ENCODE results near the gene HJV.

- no peak for TF ChIP-seq CTCF (IDR thresholded peaks at IDR 0.05; ENCODE audit: insufficient read depth, low read depth, low read length)
- TF ChIP-seq EZH2 (IDR thresholded peaks at IDR 0.05; ENCODE audit: insufficient read depth, low read length): no peak
These were observed 4.6 kb downstream of the HJV start for GRCh38 chr1:146016891-146017290.

Measured in astrocyte (in vitro differentiated cells and primary cell).